Measurements from ENCODE around the gene HSPA14.

Gene HSPA14

GRCh38 chr10:14884082-14884481, 46.0 kb downstream of the HSPA14 start:
- no peak overlapping the region for H3K4me3 ChIP-seq (ENCODE audit: low read depth, low read length)
- DNase-seq (ENCODE audit: low read depth), result peak; percentile 15
- TF ChIP-seq POLR2A (IDR thresholded peaks at IDR 0.05; ENCODE audit: extremely low read depth, insufficient read length), result no peak
- TF ChIP-seq MAX (IDR thresholded peaks at IDR 0.05; ENCODE audit: low read depth, low read length), result no peak
- no peak for TF ChIP-seq CTCF (IDR thresholded peaks at IDR 0.05; ENCODE audit: low read depth, low read length)
- no peak for TF ChIP-seq MYC (IDR thresholded peaks at IDR 0.05; ENCODE audit: low read depth, low read length)

- no peak overlapping the region for H3K4me3 ChIP-seq (ENCODE audit: low read depth, low read length)
- DNase-seq (ENCODE audit: low read depth), result peak; percentile 9
- no peak for TF ChIP-seq CTCF (IDR thresholded peaks at IDR 0.05; ENCODE audit: low read depth, low read length)
- TF ChIP-seq MAX (IDR thresholded peaks at IDR 0.05; ENCODE audit: low read depth, low read length), result no peak
- TF ChIP-seq MYC (IDR thresholded peaks at IDR 0.05; ENCODE audit: low read depth, low read length), result no peak
- no peak for TF ChIP-seq POLR2A (IDR thresholded peaks at IDR 0.05; ENCODE audit: extremely low read depth, insufficient read length)
Observed at GRCh38 chr10:14889318-14889717, 51.2 kb downstream of the HSPA14 start.

- no peak overlapping the region for H3K4me3 ChIP-seq (ENCODE audit: low read depth, low read length)
- TF ChIP-seq MYC (IDR thresholded peaks at IDR 0.05; ENCODE audit: low read depth, low read length) (no peak), MAX (IDR thresholded peaks at IDR 0.05; ENCODE audit: low read depth, low read length) (no peak), POLR2A (IDR thresholded peaks at IDR 0.05; ENCODE audit: extremely low read depth, insufficient read length) (no peak), CTCF (IDR thresholded peaks at IDR 0.05; ENCODE audit: low read depth, low read length) (no peak)
- no peak for DNase-seq (ENCODE audit: low read depth)
Observed at GRCh38 chr10:14891151-14891550, 53.0 kb downstream of the HSPA14 start.

GRCh38 chr10:14904316-14904732, 66.2 kb downstream of the HSPA14 start:
- DNase-seq (ENCODE audit: low read depth), result peak; percentile 42
- H3K4me3 ChIP-seq (ENCODE audit: low read depth, low read length), result no peak overlapping the region
- TF ChIP-seq POLR2A (IDR thresholded peaks at IDR 0.05; ENCODE audit: extremely low read depth, insufficient read length) (no peak), MAX (IDR thresholded peaks at IDR 0.05; ENCODE audit: low read depth, low read length) (no peak), CTCF (IDR thresholded peaks at IDR 0.05; ENCODE audit: low read depth, low read length) (peak; percentile 38), MYC (IDR thresholded peaks at IDR 0.05; ENCODE audit: low read depth, low read length) (no peak)

GRCh38 chr10:14904864-14905263, 66.8 kb downstream of the HSPA14 start:
- DNase-seq (ENCODE audit: low read depth), result no peak
- TF ChIP-seq MAX (IDR thresholded peaks at IDR 0.05; ENCODE audit: low read depth, low read length) (no peak), CTCF (IDR thresholded peaks at IDR 0.05; ENCODE audit: low read depth, low read length) (no peak), MYC (IDR thresholded peaks at IDR 0.05; ENCODE audit: low read depth, low read length) (no peak), POLR2A (IDR thresholded peaks at IDR 0.05; ENCODE audit: extremely low read depth, insufficient read length) (no peak)
- no peak overlapping the region for H3K4me3 ChIP-seq (ENCODE audit: low read depth, low read length)

GRCh38 chr10:14905890-14906289, 67.8 kb downstream of the HSPA14 start:
- H3K4me3 ChIP-seq (ENCODE audit: low read depth, low read length), result no peak overlapping the region
- TF ChIP-seq POLR2A (IDR thresholded peaks at IDR 0.05; ENCODE audit: extremely low read depth, insufficient read length) (no peak), MAX (IDR thresholded peaks at IDR 0.05; ENCODE audit: low read depth, low read length) (no peak), MYC (IDR thresholded peaks at IDR 0.05; ENCODE audit: low read depth, low read length) (no peak), CTCF (IDR thresholded peaks at IDR 0.05; ENCODE audit: low read depth, low read length) (no peak)
- DNase-seq (ENCODE audit: low read depth), result no peak
